ENCODE data around the gene CCDC12.
A peak's percentile ranks its signal among the peaks of the same experiment; 100 is the strongest.

CCDC12 gene

DNA sequence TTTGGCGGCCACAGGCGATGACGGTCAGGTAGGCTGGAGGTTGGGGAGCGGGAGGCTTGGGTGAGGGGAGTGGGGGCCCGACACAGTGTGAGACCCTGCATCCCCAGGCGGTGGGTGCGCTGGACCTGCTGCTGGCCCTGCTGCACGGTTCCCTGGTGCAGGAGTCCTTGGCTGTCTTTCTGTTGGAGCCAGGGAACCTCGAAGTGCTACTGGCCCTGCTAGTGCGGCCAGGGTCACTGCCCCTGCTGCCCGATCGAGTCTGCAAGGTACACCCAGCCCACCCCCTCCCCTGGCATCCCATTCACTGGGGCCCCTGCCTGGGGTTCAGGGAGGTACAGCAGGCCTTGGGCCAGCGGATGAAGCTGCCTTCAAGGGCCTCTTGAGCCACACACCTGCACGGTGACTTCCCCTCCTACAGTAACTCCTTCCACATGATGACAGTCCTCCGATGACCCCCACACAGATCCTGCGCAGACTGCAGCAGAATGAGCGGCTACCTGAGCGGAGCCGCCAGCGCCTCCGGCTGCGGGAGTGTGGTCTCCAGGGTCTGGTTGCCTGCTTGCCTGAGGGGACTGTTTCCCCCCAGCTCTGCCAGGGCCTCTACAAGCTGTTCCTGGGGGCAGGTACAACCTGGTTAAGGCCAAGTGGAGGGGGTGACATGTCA lies 22.4 kb upstream of the CCDC12 start:
- no peak overlapping the region for H3K27ac ChIP-seq
- TF ChIP-seq, protein P1, sequence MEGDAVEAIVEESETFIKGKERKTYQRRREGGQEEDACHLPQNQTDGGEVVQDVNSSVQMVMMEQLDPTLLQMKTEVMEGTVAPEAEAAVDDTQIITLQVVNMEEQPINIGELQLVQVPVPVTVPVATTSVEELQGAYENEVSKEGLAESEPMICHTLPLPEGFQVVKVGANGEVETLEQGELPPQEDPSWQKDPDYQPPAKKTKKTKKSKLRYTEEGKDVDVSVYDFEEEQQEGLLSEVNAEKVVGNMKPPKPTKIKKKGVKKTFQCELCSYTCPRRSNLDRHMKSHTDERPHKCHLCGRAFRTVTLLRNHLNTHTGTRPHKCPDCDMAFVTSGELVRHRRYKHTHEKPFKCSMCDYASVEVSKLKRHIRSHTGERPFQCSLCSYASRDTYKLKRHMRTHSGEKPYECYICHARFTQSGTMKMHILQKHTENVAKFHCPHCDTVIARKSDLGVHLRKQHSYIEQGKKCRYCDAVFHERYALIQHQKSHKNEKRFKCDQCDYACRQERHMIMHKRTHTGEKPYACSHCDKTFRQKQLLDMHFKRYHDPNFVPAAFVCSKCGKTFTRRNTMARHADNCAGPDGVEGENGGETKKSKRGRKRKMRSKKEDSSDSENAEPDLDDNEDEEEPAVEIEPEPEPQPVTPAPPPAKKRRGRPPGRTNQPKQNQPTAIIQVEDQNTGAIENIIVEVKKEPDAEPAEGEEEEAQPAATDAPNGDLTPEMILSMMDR (IDR thresholded peaks at IDR 0.05): peak; percentile 53
- no peak for TF ChIP-seq ZFX (IDR thresholded peaks at IDR 0.05; ENCODE audit: borderline replicate concordance)

GRCh38 chr3:46998121-46998851 lies 21.7 kb upstream of the CCDC12 start:
- no peak overlapping the region for H3K27ac ChIP-seq
- TF ChIP-seq ZFX (IDR thresholded peaks at IDR 0.05; ENCODE audit: borderline replicate concordance): no peak
- TF ChIP-seq, protein P1 (IDR thresholded peaks at IDR 0.05): peak; percentile 88

- TF ChIP-seq, protein P1 (IDR thresholded peaks at IDR 0.05): no peak
- TF ChIP-seq ZFX (IDR thresholded peaks at IDR 0.05; ENCODE audit: borderline replicate concordance): no peak
- no peak overlapping the region for H3K27ac ChIP-seq
Observed at GRCh38 chr3:46997453-46998091, 21.0 kb upstream of the CCDC12 start.

GRCh38 chr3:46996689-46997452 lies 20.3 kb upstream of the CCDC12 start:
- no peak overlapping the region for H3K27ac ChIP-seq
- TF ChIP-seq, protein P1 (IDR thresholded peaks at IDR 0.05): no peak
- TF ChIP-seq ZFX (IDR thresholded peaks at IDR 0.05; ENCODE audit: borderline replicate concordance): no peak

GRCh38 chr3:46995901-46996562 lies 19.5 kb upstream of the CCDC12 start:
- TF ChIP-seq, protein P1 (IDR thresholded peaks at IDR 0.05): no peak
- TF ChIP-seq ZFX (IDR thresholded peaks at IDR 0.05; ENCODE audit: borderline replicate concordance): no peak
- no peak overlapping the region for H3K27ac ChIP-seq

GRCh38 chr3:46994801-46995731 lies 18.5 kb upstream of the CCDC12 start:
- no peak overlapping the region for H3K27ac ChIP-seq
- TF ChIP-seq, protein P1 (IDR thresholded peaks at IDR 0.05): no peak
- TF ChIP-seq ZFX (IDR thresholded peaks at IDR 0.05; ENCODE audit: borderline replicate concordance): no peak
